ENCODE results near the gene PIAS1. TPM values are rescaled to one million over a fixed set of nuclear protein-coding genes. Genes with fewer than 3 reads are reported as not detected.

Gene PIAS1
- total RNA-seq, 2 donors from 2014 or later = 76.7 to 81.9 TPM

GRCh38 chr15:68025835-68026424, 28.2 kb upstream of the PIAS1 start:
- Mint-ChIP-seq H3K27me3 (peaks cover 10% of the 10 kb centered on the region), H3K4me3 (no peak overlapping the region), H3K36me3 (ENCODE audit: low read depth) (no peaks in the 10 kb centered on the region), H3K27ac (no peak overlapping the region), H3K4me1 (peaks cover 2% of the 10 kb centered on the region)
- H3K9me3 ChIP-seq (ENCODE audit: control insufficient read depth, low read length, poor library complexity, severe bottlenecking) = no peaks in the 10 kb centered on the region
- ATAC-seq (no peak), DNase-seq (no peak)

GRCh38 chr15:68027388-68027787, 26.7 kb upstream of the PIAS1 start:
- no peak for ATAC-seq
- Mint-ChIP-seq H3K36me3 (ENCODE audit: low read depth) (no peaks in the 10 kb centered on the region), H3K27ac (no peak overlapping the region), H3K27me3 (peaks cover 24% of the 10 kb centered on the region), H3K4me3 (no peak overlapping the region), H3K4me1 (peaks cover 2% of the 10 kb centered on the region)
- DNase-seq = no peak
- no peaks in the 10 kb centered on the region for H3K9me3 ChIP-seq (ENCODE audit: control insufficient read depth, low read length, poor library complexity, severe bottlenecking)

- H3K27me3 Mint-ChIP-seq = peaks cover 29% of the 10 kb centered on the region
- ATAC-seq (no peak), DNase-seq (no peak)
- no peaks in the 10 kb centered on the region for H3K9me3 ChIP-seq (ENCODE audit: control insufficient read depth, low read length, poor library complexity, severe bottlenecking)
- H3K27ac Mint-ChIP-seq = no peak overlapping the region
- H3K4me3 Mint-ChIP-seq = no peak overlapping the region
- no peaks in the 10 kb centered on the region for H3K36me3 Mint-ChIP-seq (ENCODE audit: low read depth)
- peaks cover 2% of the 10 kb centered on the region for H3K4me1 Mint-ChIP-seq
Observed at GRCh38 chr15:68028137-68028887, 25.8 kb upstream of the PIAS1 start.

GRCh38 chr15:68028888-68029207, 25.3 kb upstream of the PIAS1 start:
- peaks cover 2% of the 10 kb centered on the region for H3K4me1 Mint-ChIP-seq
- H3K4me3 Mint-ChIP-seq = no peak overlapping the region
- H3K9me3 ChIP-seq (ENCODE audit: control insufficient read depth, low read length, poor library complexity, severe bottlenecking) = no peaks in the 10 kb centered on the region
- H3K36me3 Mint-ChIP-seq (ENCODE audit: low read depth) = no peaks in the 10 kb centered on the region
- DNase-seq (no peak), ATAC-seq (no peak)
- H3K27ac Mint-ChIP-seq = no peak overlapping the region
- peaks cover 34% of the 10 kb centered on the region for H3K27me3 Mint-ChIP-seq

GRCh38 chr15:68029959-68030358, 24.2 kb upstream of the PIAS1 start:
- Mint-ChIP-seq H3K4me1 (peaks cover 2% of the 10 kb centered on the region), H3K36me3 (ENCODE audit: low read depth) (peaks cover 3% of the 10 kb centered on the region), H3K27me3 (peaks cover 45% of the 10 kb centered on the region), H3K4me3 (no peak overlapping the region), H3K27ac (no peak overlapping the region)
- no peak for DNase-seq
- no peaks in the 10 kb centered on the region for H3K9me3 ChIP-seq (ENCODE audit: control insufficient read depth, low read length, poor library complexity, severe bottlenecking)
- no peak for ATAC-seq

- Mint-ChIP-seq H3K27me3 (peaks cover 47% of the 10 kb centered on the region), H3K4me3 (no peak overlapping the region), H3K4me1 (no peaks in the 10 kb centered on the region), H3K36me3 (ENCODE audit: low read depth) (peaks cover 4% of the 10 kb centered on the region), H3K27ac (peak overlapping the region; percentile 55)
- no peaks in the 10 kb centered on the region for H3K9me3 ChIP-seq (ENCODE audit: control insufficient read depth, low read length, poor library complexity, severe bottlenecking)
- ATAC-seq = no peak
- DNase-seq = no peak
Observed at GRCh38 chr15:68031404-68031803, 22.7 kb upstream of the PIAS1 start.

- H3K27ac Mint-ChIP-seq = peak overlapping the region; percentile 55
- no peak for ATAC-seq
Observed at GRCh38 chr15:68032672-68033071, 21.4 kb upstream of the PIAS1 start.

GRCh38 chr15:68034081-68034480, 20.0 kb upstream of the PIAS1 start:
- H3K4me1 Mint-ChIP-seq = no peaks in the 10 kb centered on the region
- no peak overlapping the region for H3K27ac Mint-ChIP-seq
- H3K4me3 Mint-ChIP-seq = no peak overlapping the region
- no peaks in the 10 kb centered on the region for H3K9me3 ChIP-seq (ENCODE audit: control insufficient read depth, low read length, poor library complexity, severe bottlenecking)
- DNase-seq (no peak), ATAC-seq (no peak)
- H3K36me3 Mint-ChIP-seq (ENCODE audit: low read depth) = peaks cover 4% of the 10 kb centered on the region
- peaks cover 68% of the 10 kb centered on the region for H3K27me3 Mint-ChIP-seq

More at GRCh38 chr15:68032672-68033071, 21.4 kb upstream of the PIAS1 start:
- no peak for DNase-seq
- H3K4me3 Mint-ChIP-seq = no peak overlapping the region
- no peaks in the 10 kb centered on the region for H3K4me1 Mint-ChIP-seq
- H3K27me3 Mint-ChIP-seq = peaks cover 55% of the 10 kb centered on the region
- no peaks in the 10 kb centered on the region for H3K9me3 ChIP-seq (ENCODE audit: control insufficient read depth, low read length, poor library complexity, severe bottlenecking)
- H3K36me3 Mint-ChIP-seq (ENCODE audit: low read depth) = peaks cover 4% of the 10 kb centered on the region

GRCh38 chr15:68034719-68035293, 19.3 kb upstream of the PIAS1 start:
- Mint-ChIP-seq H3K4me1 (no peaks in the 10 kb centered on the region), H3K27me3 (peaks cover 68% of the 10 kb centered on the region), H3K27ac (no peak overlapping the region), H3K36me3 (ENCODE audit: low read depth) (peaks cover 4% of the 10 kb centered on the region), H3K4me3 (no peak overlapping the region)
- DNase-seq (no peak), ATAC-seq (no peak)
- H3K9me3 ChIP-seq (ENCODE audit: control insufficient read depth, low read length, poor library complexity, severe bottlenecking) = no peaks in the 10 kb centered on the region

- H3K27ac Mint-ChIP-seq = no peak overlapping the region
- no peaks in the 10 kb centered on the region for H3K9me3 ChIP-seq (ENCODE audit: control insufficient read depth, low read length, poor library complexity, severe bottlenecking)
- no peak overlapping the region for H3K4me3 Mint-ChIP-seq
- no peaks in the 10 kb centered on the region for H3K4me1 Mint-ChIP-seq
- DNase-seq = no peak
- H3K27me3 Mint-ChIP-seq = peaks cover 50% of the 10 kb centered on the region
- peaks cover 4% of the 10 kb centered on the region for H3K36me3 Mint-ChIP-seq (ENCODE audit: low read depth)
- ATAC-seq = no peak
Observed at GRCh38 chr15:68038246-68038645, 15.9 kb upstream of the PIAS1 start.

GRCh38 chr15:68040144-68040543, 14.0 kb upstream of the PIAS1 start:
- DNase-seq = no peak
- H3K36me3 Mint-ChIP-seq (ENCODE audit: low read depth) = no peaks in the 10 kb centered on the region
- H3K4me1 Mint-ChIP-seq = no peaks in the 10 kb centered on the region
- no peaks in the 10 kb centered on the region for H3K9me3 ChIP-seq (ENCODE audit: control insufficient read depth, low read length, poor library complexity, severe bottlenecking)
- peaks cover 31% of the 10 kb centered on the region for H3K27me3 Mint-ChIP-seq
- H3K4me3 Mint-ChIP-seq = no peak overlapping the region
- no peak overlapping the region for H3K27ac Mint-ChIP-seq
- no peak for ATAC-seq

- peaks cover 2% of the 10 kb centered on the region for H3K36me3 Mint-ChIP-seq (ENCODE audit: low read depth)
- H3K9me3 ChIP-seq (ENCODE audit: control insufficient read depth, low read length, poor library complexity, severe bottlenecking) = no peaks in the 10 kb centered on the region
- DNase-seq (no peak), ATAC-seq (no peak)
- no peak overlapping the region for H3K4me3 Mint-ChIP-seq
- peaks cover 29% of the 10 kb centered on the region for H3K27me3 Mint-ChIP-seq
- H3K27ac Mint-ChIP-seq = no peak overlapping the region
- no peaks in the 10 kb centered on the region for H3K4me1 Mint-ChIP-seq
Observed at GRCh38 chr15:68042156-68042854, 11.8 kb upstream of the PIAS1 start.

- DNase-seq (no peak), ATAC-seq (no peak)
- Mint-ChIP-seq H3K4me3 (no peak overlapping the region), H3K27ac (no peak overlapping the region), H3K27me3 (peaks cover 30% of the 10 kb centered on the region), H3K4me1 (no peaks in the 10 kb centered on the region), H3K36me3 (ENCODE audit: low read depth) (peaks cover 2% of the 10 kb centered on the region)
- no peaks in the 10 kb centered on the region for H3K9me3 ChIP-seq (ENCODE audit: control insufficient read depth, low read length, poor library complexity, severe bottlenecking)
Observed at GRCh38 chr15:68042855-68043222, 11.3 kb upstream of the PIAS1 start.

Data from T-helper 17 cell (primary cell).